ENCODE results near the gene UBE4B. TPM values are rescaled to one million over a fixed set of nuclear protein-coding genes. Genes with fewer than 3 reads are reported as not detected.
"Not testable (repeated sequence)": the region's sequence is repeated elsewhere in the genome, so short reads cannot be mapped to it uniquely, and the experiment has no call there.

UBE4B gene
- total RNA-seq, 1 donor = 55.0 TPM

DNA sequence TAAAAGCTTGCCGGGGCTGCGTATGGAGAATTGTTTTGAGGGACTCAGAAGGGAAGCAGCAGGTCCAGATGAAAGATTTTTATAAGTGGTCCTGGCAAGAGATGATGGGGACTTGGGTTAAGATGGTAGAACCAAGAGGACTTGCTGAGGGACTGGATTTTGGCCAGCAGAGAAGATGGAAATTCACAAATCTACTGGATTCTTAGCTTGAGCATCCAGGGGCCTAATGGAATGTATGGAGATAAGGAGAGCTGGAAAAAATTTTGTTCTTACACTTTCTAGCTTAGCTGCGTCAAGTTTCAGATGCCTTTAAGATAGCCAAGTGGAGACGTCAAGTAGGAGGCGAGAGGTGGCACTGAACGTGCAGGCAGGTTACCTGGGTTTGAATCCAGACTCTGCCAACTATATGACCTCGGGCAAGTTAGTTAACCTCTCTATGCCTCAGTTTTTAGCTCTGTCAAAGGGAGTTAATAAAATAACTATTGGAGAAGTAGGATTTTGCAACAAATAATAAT is 39.1 kb upstream of the UBE4B start:
- H3K4me3 ChIP-seq (ENCODE audit: low read depth, low read length) = no peak overlapping the region
- DNase-seq (ENCODE audit: low read depth) = peak; percentile 70
- TF ChIP-seq CTCF (IDR thresholded peaks at IDR 0.05; ENCODE audit: insufficient read depth, low read length) = no peak

GRCh38 chr1:9996624-9997582 is 35.9 kb upstream of the UBE4B start, which contains the start of gene RBP7:
Gene RBP7, plus strand, starts transcription at chr1:9997228. Its CDS starts 31 bp downstream, at chr1:9997259.
- peak within 1 kb of the TSS; percentile 48 for H3K4me3 ChIP-seq (ENCODE audit: low read depth, low read length)
- no peak for TF ChIP-seq CTCF (IDR thresholded peaks at IDR 0.05; ENCODE audit: insufficient read depth, low read length)
- no peak for DNase-seq (ENCODE audit: low read depth)

DNA sequence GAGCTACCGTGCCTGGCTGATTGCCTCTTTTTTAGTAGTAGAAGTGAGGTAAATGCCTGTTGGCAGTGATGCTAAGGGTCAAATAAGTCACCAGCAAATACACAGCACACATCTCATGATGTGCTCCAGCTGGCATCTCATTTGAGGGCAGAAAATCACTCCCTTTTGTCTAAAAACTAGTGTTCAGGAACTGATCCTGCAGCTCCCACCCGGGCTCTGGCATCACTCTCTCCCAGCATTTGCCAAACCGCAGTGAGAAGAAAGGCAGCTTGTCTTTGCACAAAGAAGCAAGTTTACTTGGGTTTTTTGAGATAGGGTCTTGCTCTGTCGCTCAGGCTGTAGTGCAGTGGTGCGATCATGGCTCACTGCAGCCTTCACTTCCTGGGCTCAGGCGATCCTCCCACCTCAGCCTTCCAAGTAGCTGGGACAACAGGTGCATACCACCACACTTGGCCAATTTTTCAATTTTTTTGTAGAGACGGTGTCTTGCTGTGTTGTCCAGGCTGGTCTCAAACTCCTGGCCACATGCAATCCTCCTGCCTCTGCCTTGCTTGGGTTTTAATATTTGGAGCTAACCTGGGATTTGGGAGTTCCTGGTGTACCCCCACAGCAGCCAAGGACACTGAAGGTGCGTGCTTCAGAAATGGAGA is 31.6 kb upstream of the UBE4B start:
- TF ChIP-seq CTCF (IDR thresholded peaks at IDR 0.05; ENCODE audit: insufficient read depth, low read length) = no peak
- no peak overlapping the region for H3K4me3 ChIP-seq (ENCODE audit: low read depth, low read length)
- DNase-seq (ENCODE audit: low read depth) = peak; percentile 64

DNA sequence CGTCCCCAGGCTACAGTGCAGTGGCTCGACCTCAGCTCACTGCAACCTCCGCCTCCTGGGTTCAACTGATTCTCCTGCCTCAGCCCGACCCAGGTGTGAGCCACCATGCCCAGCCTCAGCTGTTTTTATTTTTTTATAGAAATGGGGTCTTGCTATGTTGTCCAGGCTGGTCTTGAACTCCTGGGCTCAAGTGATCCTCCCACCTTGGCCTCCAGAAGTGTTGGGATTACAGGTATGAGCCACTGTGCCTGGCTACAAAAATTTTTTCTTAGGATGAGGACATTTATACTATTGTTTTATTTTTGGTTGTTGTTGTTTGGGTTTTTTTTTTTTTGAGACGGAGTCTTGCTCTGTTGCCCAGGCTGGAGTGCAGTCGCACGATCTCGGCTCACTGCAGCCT is 27.5 kb upstream of the UBE4B start:
- DNase-seq (ENCODE audit: low read depth); H3K4me3 ChIP-seq (ENCODE audit: low read depth, low read length): not testable (repeated sequence)

- TF ChIP-seq CTCF (IDR thresholded peaks at IDR 0.05; ENCODE audit: insufficient read depth, low read length) = no peak
- peak; percentile 61 for DNase-seq (ENCODE audit: low read depth)
- H3K4me3 ChIP-seq (ENCODE audit: low read depth, low read length) = no peak overlapping the region
Observed at GRCh38 chr1:10007169-10007568, 25.6 kb upstream of the UBE4B start.

- H3K4me3 ChIP-seq (ENCODE audit: low read depth, low read length) = no peak overlapping the region
- no peak for TF ChIP-seq CTCF (IDR thresholded peaks at IDR 0.05; ENCODE audit: insufficient read depth, low read length)
- no peak for DNase-seq (ENCODE audit: low read depth)
Observed at GRCh38 chr1:10014016-10014415, 18.7 kb upstream of the UBE4B start.

- no peak for TF ChIP-seq CTCF (IDR thresholded peaks at IDR 0.05; ENCODE audit: insufficient read depth, low read length)
- peak; percentile 64 for DNase-seq (ENCODE audit: low read depth)
- H3K4me3 ChIP-seq (ENCODE audit: low read depth, low read length) = no peak overlapping the region
Observed at GRCh38 chr1:10019561-10019960, 13.2 kb upstream of the UBE4B start.

Measured in fibroblast of the aortic adventitia (primary cell).